Stimulated activated memory B cell treated with anti-CD40 and anti-IgM and Interleukin-4, amounts not matched to agents 10 μg/mL and 1 μg/mL and 100 μg/mL, for 72 hours (primary cell): ENCODE measurements around the gene SS18L1.

ENCODE experiments used
- ATAC-seq: fragments of 150-1000 bp; cut with Tn5 transposase; 2 replicates; pipeline ENCODE4 v1.10.0; 2021
- H3K27ac Mint-ChIP-seq: one replicate; pipeline ENCODE4 v1.8.0; 2022; ENCODE audit warnings: mild to moderate bottlenecking, mixed read lengths
- H3K27me3 Mint-ChIP-seq: one replicate; pipeline ENCODE4 v1.8.0; 2022; ENCODE audit warnings: mixed read lengths
- H3K36me3 Mint-ChIP-seq: one replicate; pipeline ENCODE4 v1.8.0; 2022; ENCODE audit warnings: mixed read lengths
- H3K4me1 Mint-ChIP-seq: one replicate; pipeline ENCODE4 v1.8.0; 2022; ENCODE audit warnings: mixed read lengths
- H3K4me3 Mint-ChIP-seq: one replicate; pipeline ENCODE4 v1.8.0; 2022; ENCODE audit warnings: mild to moderate bottlenecking, moderate library complexity, mixed read lengths
- H3K9me3 Mint-ChIP-seq: one replicate; pipeline ENCODE4 v1.8.0; 2022; ENCODE audit warnings: mixed read lengths

The SS18L1 gene

GRCh38 chr20:62164879-62165761, 21.6 kb downstream of the SS18L1 start:
- H3K27ac Mint-ChIP-seq, result no peak overlapping the region
- no peaks in the 10 kb centered on the region for H3K4me1 Mint-ChIP-seq
- no peak overlapping the region for H3K4me3 Mint-ChIP-seq
- H3K27me3 Mint-ChIP-seq, result no peaks in the 10 kb centered on the region
- H3K36me3 Mint-ChIP-seq, result peaks cover 64% of the 10 kb centered on the region
- no peak for ATAC-seq
- no peaks in the 10 kb centered on the region for H3K9me3 Mint-ChIP-seq

DNA sequence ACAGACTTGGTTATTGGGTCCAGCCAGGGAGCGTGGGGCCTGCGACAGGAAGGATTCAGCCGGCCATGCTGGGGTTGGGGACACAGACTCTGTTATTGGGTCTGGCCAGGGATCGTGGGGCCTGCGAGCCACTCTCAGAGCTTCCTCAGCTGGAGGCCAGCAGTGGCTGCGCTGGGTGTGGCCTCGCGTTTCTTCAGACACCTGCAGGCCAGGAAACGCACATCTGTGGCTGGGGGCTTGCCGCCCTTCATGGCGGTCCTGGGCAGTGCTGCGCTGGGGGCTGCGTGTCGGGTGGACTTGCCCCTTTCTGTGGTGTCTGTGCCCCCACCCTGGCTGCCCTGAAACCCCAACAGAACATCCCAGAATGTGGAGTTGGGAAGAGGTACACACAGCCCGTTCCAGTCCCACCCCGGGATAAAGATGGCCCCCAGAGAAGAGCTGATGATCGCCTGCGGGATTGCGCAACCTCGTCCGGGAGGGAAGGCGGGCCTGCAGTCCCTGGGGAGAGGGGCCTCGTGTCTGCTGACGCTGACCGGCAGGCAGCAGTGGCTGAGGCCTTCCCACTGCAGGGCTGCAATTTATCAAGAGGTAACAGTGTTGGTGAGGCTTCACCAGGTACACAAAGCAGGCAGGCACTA, 22.3 kb downstream of the SS18L1 start:
- Mint-ChIP-seq H3K27me3 (no peaks in the 10 kb centered on the region), H3K36me3 (peaks cover 59% of the 10 kb centered on the region), H3K4me3 (no peak overlapping the region), H3K9me3 (no peaks in the 10 kb centered on the region), H3K4me1 (no peaks in the 10 kb centered on the region), H3K27ac (no peak overlapping the region)
- no peak for ATAC-seq

- H3K4me3 Mint-ChIP-seq, result no peak overlapping the region
- H3K4me1 Mint-ChIP-seq, result no peaks in the 10 kb centered on the region
- H3K27ac Mint-ChIP-seq, result no peak overlapping the region
- H3K36me3 Mint-ChIP-seq, result peaks cover 52% of the 10 kb centered on the region
- H3K9me3 Mint-ChIP-seq, result no peaks in the 10 kb centered on the region
- ATAC-seq, result no peak
- no peaks in the 10 kb centered on the region for H3K27me3 Mint-ChIP-seq
Measured at GRCh38 chr20:62167474-62167873, 23.9 kb downstream of the SS18L1 start.

- Mint-ChIP-seq H3K4me3 (no peak overlapping the region), H3K27me3 (no peaks in the 10 kb centered on the region), H3K27ac (no peak overlapping the region), H3K4me1 (no peaks in the 10 kb centered on the region), H3K9me3 (no peaks in the 10 kb centered on the region), H3K36me3 (peaks cover 52% of the 10 kb centered on the region)
- ATAC-seq, result no peak
Measured at GRCh38 chr20:62168061-62168460, 24.5 kb downstream of the SS18L1 start.

DNA sequence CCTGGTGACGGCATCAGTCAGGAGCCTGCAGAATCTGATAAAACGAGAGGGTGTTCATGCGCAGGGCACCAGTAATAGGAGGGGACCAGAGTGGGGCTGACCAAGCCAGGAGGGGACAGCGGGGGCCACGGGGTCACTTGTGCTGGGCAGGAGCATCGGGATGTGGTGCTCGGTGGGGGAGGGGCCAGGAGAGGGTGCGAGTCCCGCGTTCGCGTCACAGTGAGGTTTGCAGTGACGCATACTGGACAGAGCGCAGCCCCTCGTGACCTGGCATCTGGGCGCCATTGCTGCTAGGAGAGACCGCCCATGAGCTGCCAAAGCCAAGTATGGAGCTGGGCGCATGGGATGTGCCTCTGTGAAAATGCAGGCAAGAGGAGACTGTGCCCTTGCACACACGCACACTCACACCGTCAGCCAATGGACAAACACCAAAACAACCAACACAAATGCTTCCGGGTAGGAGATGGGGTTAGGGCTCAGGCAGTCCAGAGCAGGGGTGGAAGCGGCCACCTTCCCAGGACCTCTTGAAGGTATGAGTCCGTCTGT, 25.4 kb downstream of the SS18L1 start:
- ATAC-seq, result no peak
- H3K27me3 Mint-ChIP-seq, result no peaks in the 10 kb centered on the region
- H3K36me3 Mint-ChIP-seq, result peaks cover 47% of the 10 kb centered on the region
- no peak overlapping the region for H3K27ac Mint-ChIP-seq
- no peaks in the 10 kb centered on the region for H3K4me1 Mint-ChIP-seq
- H3K9me3 Mint-ChIP-seq, result no peaks in the 10 kb centered on the region
- H3K4me3 Mint-ChIP-seq, result no peak overlapping the region

DNA sequence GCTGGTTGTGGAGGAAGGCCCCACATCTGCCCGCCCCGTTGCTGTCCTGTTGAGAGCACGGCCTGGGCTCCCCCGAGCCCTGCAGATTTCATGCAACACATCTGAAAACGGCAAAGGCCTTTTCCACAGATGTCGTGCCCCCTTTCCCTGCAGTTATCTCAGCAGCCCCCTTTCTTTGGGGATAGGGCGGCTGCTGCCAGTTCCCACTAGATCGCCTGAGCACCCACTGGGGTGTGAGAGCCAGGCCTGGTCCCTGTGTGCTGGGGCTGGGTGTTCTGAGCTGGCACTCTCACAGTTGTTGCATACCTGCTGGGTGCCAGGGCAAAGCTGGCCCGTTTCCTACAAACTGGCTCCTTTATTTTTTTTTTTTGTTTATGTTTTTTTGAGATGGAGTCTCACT, 27.0 kb downstream of the SS18L1 start:
- no peak for ATAC-seq
- peaks cover 41% of the 10 kb centered on the region for H3K36me3 Mint-ChIP-seq
- no peak overlapping the region for H3K27ac Mint-ChIP-seq
- H3K4me1 Mint-ChIP-seq, result no peaks in the 10 kb centered on the region
- no peaks in the 10 kb centered on the region for H3K27me3 Mint-ChIP-seq
- no peaks in the 10 kb centered on the region for H3K9me3 Mint-ChIP-seq
- no peak overlapping the region for H3K4me3 Mint-ChIP-seq

DNA sequence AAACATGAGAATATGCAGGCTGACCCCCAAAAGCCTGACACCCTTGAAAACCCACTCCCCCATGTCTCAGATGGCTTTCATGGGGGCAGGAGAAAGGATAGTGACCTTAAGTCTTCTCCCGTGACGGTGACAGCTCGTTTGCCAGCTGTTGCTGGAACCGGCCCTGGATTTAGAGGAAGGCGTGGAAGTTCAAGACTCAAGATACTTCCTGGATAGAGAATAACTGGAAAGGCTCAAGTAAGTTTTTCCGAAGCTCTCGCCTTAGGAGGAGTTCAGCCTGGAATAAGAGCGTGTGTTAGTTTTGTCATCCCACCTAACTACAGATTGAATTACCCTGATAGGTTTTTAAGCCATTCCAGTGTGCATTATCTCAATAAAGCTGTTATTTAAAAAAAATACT, 27.7 kb downstream of the SS18L1 start:
- ATAC-seq, result no peak
- peaks cover 37% of the 10 kb centered on the region for H3K36me3 Mint-ChIP-seq

DNA sequence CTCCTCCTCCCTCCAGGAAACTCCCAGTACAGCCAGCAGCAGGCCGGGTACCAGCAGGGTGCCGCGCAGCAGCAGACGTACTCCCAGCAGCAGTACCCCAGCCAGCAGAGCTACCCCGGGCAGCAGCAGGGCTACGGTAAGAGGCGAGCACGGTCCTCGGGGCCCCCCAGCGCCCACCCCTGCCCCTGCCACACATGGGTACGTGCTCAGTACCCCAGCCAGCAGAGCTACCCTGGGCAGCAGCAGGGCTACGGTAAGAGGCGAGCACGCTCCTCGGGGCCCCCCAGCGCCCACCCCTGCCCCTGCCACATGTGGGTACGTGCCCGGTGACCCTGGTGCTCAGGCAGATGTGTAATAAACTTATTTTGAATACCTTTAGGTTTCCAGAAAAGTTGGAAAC, 29.1 kb downstream of the SS18L1 start:
- peaks cover 35% of the 10 kb centered on the region for H3K36me3 Mint-ChIP-seq
- no peak for ATAC-seq
- no peaks in the 10 kb centered on the region for H3K4me1 Mint-ChIP-seq
- no peak overlapping the region for H3K27ac Mint-ChIP-seq
- H3K4me3 Mint-ChIP-seq, result no peak overlapping the region
- no peaks in the 10 kb centered on the region for H3K9me3 Mint-ChIP-seq
- no peaks in the 10 kb centered on the region for H3K27me3 Mint-ChIP-seq

More for the DNA sequence above, 27.7 kb downstream of the SS18L1 start:
- Mint-ChIP-seq H3K4me3 (no peak overlapping the region), H3K9me3 (no peaks in the 10 kb centered on the region), H3K27ac (no peak overlapping the region), H3K4me1 (no peaks in the 10 kb centered on the region), H3K27me3 (no peaks in the 10 kb centered on the region)

DNA sequence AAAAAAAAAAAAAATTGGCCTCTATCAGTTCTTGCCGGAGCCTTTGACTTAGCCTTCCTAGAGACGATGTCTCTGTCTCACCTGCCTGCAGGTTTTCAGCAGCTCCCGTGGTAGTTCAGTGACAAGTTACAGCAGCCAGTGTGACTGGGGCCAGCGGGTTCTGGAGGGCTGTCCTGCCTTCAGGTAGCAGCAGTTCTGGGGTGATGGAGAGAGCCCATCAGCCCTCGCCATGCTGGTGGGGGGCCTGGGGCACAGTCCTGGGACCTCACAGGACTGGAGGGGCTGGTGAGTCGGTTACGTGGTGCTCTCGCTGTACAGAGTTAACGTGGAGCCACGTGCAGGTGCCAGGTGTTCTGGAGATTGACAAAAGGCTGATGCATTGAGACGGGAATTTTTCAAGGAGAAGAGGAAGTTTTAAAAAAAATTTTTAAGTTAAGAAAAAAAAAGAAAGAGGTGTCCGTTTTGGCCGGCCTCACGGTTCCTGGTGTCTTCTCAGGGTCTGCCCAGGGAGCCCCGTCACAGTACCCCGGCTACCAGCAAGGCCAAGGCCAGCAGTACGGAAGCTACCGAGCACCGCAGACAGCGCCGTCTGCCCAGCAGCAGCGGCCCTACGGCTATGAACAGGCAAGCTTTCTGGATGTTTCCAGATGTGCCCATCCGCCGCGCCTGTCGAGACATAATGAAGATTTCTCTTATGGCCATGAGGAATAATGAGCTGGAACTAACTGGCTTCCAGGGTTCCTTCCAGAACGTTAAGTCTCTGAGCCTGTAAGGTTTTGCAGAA, 30.6 kb downstream of the SS18L1 start:
- Mint-ChIP-seq H3K27ac (no peak overlapping the region), H3K27me3 (no peaks in the 10 kb centered on the region)

DNA sequence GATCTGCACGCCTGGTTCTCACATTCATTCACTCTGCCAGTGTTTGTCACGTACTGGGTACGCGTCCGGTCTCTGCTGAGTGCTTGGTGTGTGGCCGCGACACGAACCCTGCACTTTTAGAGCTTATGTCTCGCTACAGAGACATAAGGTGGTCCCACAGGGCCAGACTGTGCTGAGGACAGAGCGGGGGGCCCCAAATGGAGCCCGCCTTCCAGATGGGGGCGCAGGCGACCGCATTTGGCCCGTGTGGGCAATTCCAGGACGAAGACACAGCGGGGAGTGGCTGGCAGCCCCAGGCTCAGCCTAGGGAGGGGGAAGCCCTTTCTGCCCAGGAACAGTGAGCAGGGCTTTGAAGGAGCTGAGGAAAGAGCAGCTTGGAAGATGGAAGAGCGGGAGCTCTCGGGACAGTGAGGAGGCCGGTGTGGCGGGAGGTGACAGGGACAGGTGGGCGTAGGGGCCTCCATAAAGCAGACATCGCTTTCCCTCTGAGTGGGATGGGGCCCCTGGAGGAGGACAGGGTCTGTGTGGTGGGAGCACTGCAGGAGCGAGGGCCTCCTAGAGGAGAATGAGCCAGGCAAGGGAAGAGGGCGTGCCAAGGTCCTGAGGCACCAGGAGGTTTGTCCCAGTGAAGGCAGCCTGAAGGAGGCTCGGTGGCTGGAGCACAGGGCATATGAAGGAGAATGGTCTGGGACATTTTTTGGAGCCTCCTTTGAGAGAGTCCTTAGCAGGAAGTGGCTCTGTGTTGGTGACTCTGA, 31.5 kb downstream of the SS18L1 start:
- Mint-ChIP-seq H3K4me3 (no peak overlapping the region), H3K9me3 (no peaks in the 10 kb centered on the region), H3K27ac (no peak overlapping the region), H3K4me1 (no peaks in the 10 kb centered on the region), H3K27me3 (no peaks in the 10 kb centered on the region), H3K36me3 (peaks cover 16% of the 10 kb centered on the region)
- no peak for ATAC-seq

More for the DNA sequence above, 30.6 kb downstream of the SS18L1 start:
- Mint-ChIP-seq H3K4me3 (no peak overlapping the region), H3K4me1 (no peaks in the 10 kb centered on the region), H3K9me3 (no peaks in the 10 kb centered on the region), H3K36me3 (peaks cover 23% of the 10 kb centered on the region)
- no peak for ATAC-seq

DNA sequence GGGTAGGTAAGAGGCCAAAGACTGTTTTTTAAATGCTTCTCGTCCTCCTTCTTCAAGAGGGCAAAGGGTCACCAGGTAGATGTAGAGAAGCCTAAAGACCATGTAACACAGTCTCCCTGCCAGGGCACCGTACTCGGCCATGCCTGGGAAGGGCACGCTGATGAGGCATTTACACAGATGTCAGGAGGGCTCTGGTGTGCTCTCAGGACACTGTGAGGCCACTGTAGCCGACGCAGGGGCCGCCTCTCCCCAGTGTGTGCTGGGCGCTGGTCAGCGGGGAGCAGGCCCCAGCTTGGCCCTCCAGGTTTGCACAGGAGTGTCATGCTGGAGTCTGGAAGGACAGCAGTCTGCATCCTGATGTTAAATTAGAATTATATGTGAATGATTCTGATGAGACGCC, 32.1 kb downstream of the SS18L1 start:
- H3K27ac Mint-ChIP-seq, result no peak overlapping the region
- H3K4me1 Mint-ChIP-seq, result no peaks in the 10 kb centered on the region
- peaks cover 16% of the 10 kb centered on the region for H3K36me3 Mint-ChIP-seq
- no peaks in the 10 kb centered on the region for H3K27me3 Mint-ChIP-seq
- no peaks in the 10 kb centered on the region for H3K9me3 Mint-ChIP-seq
- H3K4me3 Mint-ChIP-seq, result no peak overlapping the region
- ATAC-seq, result no peak

DNA sequence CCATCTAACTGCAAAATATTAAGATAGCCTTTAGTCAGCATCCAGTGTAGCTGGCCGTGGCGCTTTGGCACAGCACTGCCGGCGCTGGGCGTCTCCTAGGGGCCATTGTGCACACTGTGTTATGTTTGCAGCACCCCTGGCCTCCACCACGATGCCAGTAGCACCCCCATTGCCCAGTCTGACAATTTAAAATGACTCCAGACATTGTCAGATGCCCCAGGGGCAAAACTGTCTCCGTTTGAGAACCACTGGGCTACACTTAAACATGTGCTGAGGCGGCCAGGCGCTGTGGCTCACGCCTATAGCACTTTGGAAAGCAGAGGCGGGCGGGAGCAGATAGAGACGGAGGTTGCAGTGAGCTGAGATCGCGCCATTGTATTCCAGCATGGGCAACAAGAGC, 33.3 kb downstream of the SS18L1 start:
- no peaks in the 10 kb centered on the region for H3K9me3 Mint-ChIP-seq
- no peak overlapping the region for H3K4me3 Mint-ChIP-seq
- peaks cover 3% of the 10 kb centered on the region for H3K4me1 Mint-ChIP-seq
- H3K27ac Mint-ChIP-seq, result peak overlapping the region; percentile 27
- peaks cover 16% of the 10 kb centered on the region for H3K36me3 Mint-ChIP-seq
- H3K27me3 Mint-ChIP-seq, result no peaks in the 10 kb centered on the region
- no peak for ATAC-seq

DNA sequence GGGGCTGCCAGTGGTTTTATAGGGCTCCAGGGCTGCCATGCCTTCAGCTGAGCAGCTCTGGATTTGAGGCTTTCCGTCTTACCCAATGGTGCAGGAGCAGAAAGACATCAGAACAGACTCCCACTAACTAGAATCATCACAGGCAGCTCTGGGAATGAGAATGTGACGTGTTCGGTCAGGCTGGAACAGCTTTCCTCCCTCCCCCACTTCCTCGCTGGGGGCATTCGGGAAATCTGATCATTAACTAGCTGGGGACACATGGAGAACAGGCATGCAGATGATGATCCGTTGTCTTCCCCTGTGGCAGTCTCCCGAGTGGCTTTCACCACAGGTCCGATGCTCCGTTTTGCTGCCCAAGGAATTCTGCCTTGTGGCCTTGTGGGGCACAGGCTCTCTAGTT, 33.7 kb downstream of the SS18L1 start:
- Mint-ChIP-seq H3K9me3 (no peaks in the 10 kb centered on the region), H3K4me1 (peaks cover 7% of the 10 kb centered on the region), H3K27me3 (no peaks in the 10 kb centered on the region), H3K36me3 (peaks cover 16% of the 10 kb centered on the region), H3K27ac (no peak overlapping the region), H3K4me3 (no peak overlapping the region)
- ATAC-seq, result no peak

- H3K4me3 Mint-ChIP-seq, result no peak overlapping the region
- ATAC-seq, result no peak
- no peak overlapping the region for H3K27ac Mint-ChIP-seq
- H3K4me1 Mint-ChIP-seq, result peaks cover 16% of the 10 kb centered on the region
- H3K36me3 Mint-ChIP-seq, result peaks cover 16% of the 10 kb centered on the region
- H3K9me3 Mint-ChIP-seq, result no peaks in the 10 kb centered on the region
- no peaks in the 10 kb centered on the region for H3K27me3 Mint-ChIP-seq
Measured at GRCh38 chr20:62178316-62179161, 35.0 kb downstream of the SS18L1 start.
